Measurements from ENCODE around the gene PTPN4.
"Not testable (repeated sequence)": the region's sequence is repeated elsewhere in the genome, so short reads cannot be mapped to it uniquely, and the experiment has no call there.

The PTPN4 gene

GRCh38 chr2:119765433-119766002, 5.8 kb downstream of the PTPN4 start:
- no peak for DNase-seq

- DNase-seq = no peak
These were observed 7.2 kb downstream of the PTPN4 start for GRCh38 chr2:119766944-119767343.

- no peak for DNase-seq
These were observed 9.0 kb downstream of the PTPN4 start for GRCh38 chr2:119768742-119769141.

- DNase-seq = no peak
These were observed 9.9 kb downstream of the PTPN4 start for GRCh38 chr2:119769645-119770044.

GRCh38 chr2:119771331-119771730, 11.6 kb downstream of the PTPN4 start:
- no peak for DNase-seq

- no peak for DNase-seq
These were observed 12.4 kb downstream of the PTPN4 start for GRCh38 chr2:119772128-119772527.

GRCh38 chr2:119772767-119773166, 13.0 kb downstream of the PTPN4 start:
- DNase-seq = no peak

GRCh38 chr2:119774026-119774425, 14.3 kb downstream of the PTPN4 start:
- DNase-seq = no peak

- no peak for DNase-seq
These were observed 15.4 kb downstream of the PTPN4 start for GRCh38 chr2:119775102-119775501.

- DNase-seq = no peak
These were observed 22.7 kb downstream of the PTPN4 start for GRCh38 chr2:119782308-119783027.

- DNase-seq = no peak
These were observed 25.2 kb downstream of the PTPN4 start for GRCh38 chr2:119784876-119785275.

GRCh38 chr2:119786295-119786694, 26.6 kb downstream of the PTPN4 start:
- no peak for DNase-seq

- no peak for DNase-seq
These were observed 29.0 kb downstream of the PTPN4 start for GRCh38 chr2:119788752-119789151.

- no peak for DNase-seq
These were observed 30.7 kb downstream of the PTPN4 start for GRCh38 chr2:119790466-119790865.

GRCh38 chr2:119792907-119793312, 33.2 kb downstream of the PTPN4 start:
- DNase-seq = no peak

- no peak for DNase-seq
These were observed 34.5 kb downstream of the PTPN4 start for GRCh38 chr2:119794237-119794636.

GRCh38 chr2:119795309-119796303, 35.9 kb downstream of the PTPN4 start:
- no peak for DNase-seq

GRCh38 chr2:119800376-119800902, 40.7 kb downstream of the PTPN4 start:
- no peak for DNase-seq

GRCh38 chr2:119801040-119801439, 41.3 kb downstream of the PTPN4 start:
- no peak for DNase-seq

GRCh38 chr2:119801989-119802388, 42.3 kb downstream of the PTPN4 start:
- not testable (repeated sequence) for DNase-seq

- DNase-seq = no peak
These were observed 43.4 kb downstream of the PTPN4 start for GRCh38 chr2:119803101-119803500.

- DNase-seq = not testable (repeated sequence)
These were observed 44.7 kb downstream of the PTPN4 start for GRCh38 chr2:119804409-119804808.

- DNase-seq = no peak
These were observed 48.9 kb downstream of the PTPN4 start for GRCh38 chr2:119808516-119809147.

Measured in GOT3 (cell line).